RKO (cell line): ENCODE results near the gene KHDRBS2.

ENCODE experiments used
- DNase-seq: peaks from one replicate; pipeline ENCODE4 v3.0.0-alpha.2; 2016; ENCODE audit warnings: low spot score

Gene KHDRBS2

GRCh38 chr6:62174548-62174947 is 111.5 kb downstream of the KHDRBS2 start:
- DNase-seq = no peak

- DNase-seq = no peak
Observed at GRCh38 chr6:62167736-62168135, 118.3 kb downstream of the KHDRBS2 start.

GRCh38 chr6:62162858-62163257 is 123.2 kb downstream of the KHDRBS2 start:
- DNase-seq = no peak

- DNase-seq = no peak
Observed at GRCh38 chr6:62152796-62153195, 133.2 kb downstream of the KHDRBS2 start.

- peak; percentile 75 for DNase-seq
Observed at GRCh38 chr6:62150048-62150663, 135.9 kb downstream of the KHDRBS2 start.

GRCh38 chr6:62146954-62147853 is 138.8 kb downstream of the KHDRBS2 start:
- no peak for DNase-seq

- DNase-seq = no peak
Observed at GRCh38 chr6:62129127-62129526, 156.9 kb downstream of the KHDRBS2 start.

GRCh38 chr6:62119401-62119800 is 166.6 kb downstream of the KHDRBS2 start:
- no peak for DNase-seq

GRCh38 chr6:62103186-62103859 is 182.7 kb downstream of the KHDRBS2 start:
- DNase-seq = no peak

- no peak for DNase-seq
Observed at GRCh38 chr6:62102387-62102786, 183.6 kb downstream of the KHDRBS2 start.

GRCh38 chr6:62090442-62091229 is 195.4 kb downstream of the KHDRBS2 start:
- no peak for DNase-seq

- no peak for DNase-seq
Observed at GRCh38 chr6:62089781-62090180, 196.2 kb downstream of the KHDRBS2 start.

- no peak for DNase-seq
Observed at GRCh38 chr6:62086047-62086446, 200.0 kb downstream of the KHDRBS2 start.

- DNase-seq = no peak
Observed at GRCh38 chr6:62075869-62076268, 210.2 kb downstream of the KHDRBS2 start.

- DNase-seq = no peak
Observed at GRCh38 chr6:62059901-62060300, 226.1 kb downstream of the KHDRBS2 start.

GRCh38 chr6:62057300-62057699 is 228.7 kb downstream of the KHDRBS2 start:
- no peak for DNase-seq

GRCh38 chr6:62045502-62045901 is 240.5 kb downstream of the KHDRBS2 start:
- DNase-seq = no peak

GRCh38 chr6:62043084-62043483 is 242.9 kb downstream of the KHDRBS2 start:
- DNase-seq = no peak

- DNase-seq = peak; percentile 1
Observed at GRCh38 chr6:62042429-62042828, 243.6 kb downstream of the KHDRBS2 start.

GRCh38 chr6:62039605-62040004 is 246.4 kb downstream of the KHDRBS2 start:
- DNase-seq = no peak

- no peak for DNase-seq
Observed at GRCh38 chr6:62037445-62037844, 248.6 kb downstream of the KHDRBS2 start.

- DNase-seq = no peak
Observed at GRCh38 chr6:62035952-62036351, 250.1 kb downstream of the KHDRBS2 start.
